Thoracic aorta (tissue), 2 donors: ENCODE results near the gene NGLY1. TPM values are rescaled to one million over a fixed set of nuclear protein-coding genes. Genes with fewer than 3 reads are reported as not detected.

Source experiments
- ATAC-seq: fragments of 150-250 bp; one replicate; pipeline ENCODE4 v1.8.0; 2017; ENCODE audit warnings: low read depth; ENCODE audit not compliant: insufficient number of reproducible peaks, low FRiP score
- DNase-seq: peaks from one replicate; pipeline ENCODE4 v3.0.0-alpha.2; 2020; ENCODE audit warnings: low spot score
- H3K27ac ChIP-seq, 2 donors: fragments of 200-600 bp; sonication (generic); 1 replicate in 1 of 2; 2 replicates in 1 of 2; pipeline ENCODE4 v1.5.1; 2016; ENCODE audit warnings: mild to moderate bottlenecking in 2 of 2, moderate library complexity in 2 of 2
- H3K27me3 ChIP-seq: fragments of 200-600 bp; sonication (generic); replicated peaks from 2 replicates; pipeline ENCODE4 v1.6.0; 2016; ENCODE audit warnings: mild to moderate bottlenecking; ENCODE audit not compliant: insufficient read depth
- H3K36me3 ChIP-seq: fragments of 200-600 bp; sonication (generic); one replicate; pipeline ENCODE4 v1.5.1; 2016
- H3K4me1 ChIP-seq, 2 donors: fragments of 200-600 bp; sonication (generic); 1 replicate in 1 of 2; 2 replicates in 1 of 2; pipeline versions ENCODE4 v1.5.1 to v1.6.0; 2016; ENCODE audit warnings: low read depth in 2 of 2, mild to moderate bottlenecking in 1 of 2; ENCODE audit not compliant: control insufficient read depth in 1 of 2
- H3K4me3 ChIP-seq: fragments of 200-600 bp; sonication (generic); 2 replicates; pipeline ENCODE4 v1.5.1; 2016; ENCODE audit warnings: mild to moderate bottlenecking
- H3K9me3 ChIP-seq: fragments of 200-600 bp; sonication (generic); 2 replicates; pipeline ENCODE4 v1.5.1; 2016
- CTCF ChIP-seq: fragments of 200-600 bp; sonication (generic); IDR thresholded peaks from one replicate; pipeline ENCODE4 v1.5.1; 2019; ENCODE audit warnings: antibody characterized with exemption
- total RNA-seq, 2 donors: library from RNA; depleted of rRNA; stranded (reverse); fragments of >200 nt; gene quantifications; one replicate each; pipeline versions ENCODE4 v1.1.0 to v1.2.3, GENCODE V29; 2016

Gene NGLY1
- total RNA-seq, 2 donors from 2014 or later, result 16.5 to 26.9 TPM

DNA sequence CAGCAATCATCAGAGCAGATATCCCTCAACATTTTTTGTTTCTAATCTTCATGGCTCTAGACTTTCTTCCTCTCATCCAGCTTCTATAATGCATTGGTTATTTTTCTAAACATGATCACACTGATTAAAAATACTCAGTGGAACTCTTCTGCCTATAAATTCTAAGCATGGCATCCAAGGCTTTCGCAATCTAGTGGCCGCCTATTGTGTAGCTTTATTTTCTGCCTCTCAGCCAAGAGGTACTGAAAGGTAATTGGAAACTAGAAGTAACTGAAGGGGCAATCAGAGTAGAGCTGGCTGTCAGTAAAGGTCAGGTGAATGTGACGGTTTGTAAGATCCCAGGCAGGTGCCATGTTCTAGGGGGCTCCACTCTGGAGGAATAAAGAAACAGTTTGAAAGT is 40.1 kb upstream of the NGLY1 start:
- Histone ChIP-seq H3K9me3 (no peaks in the 10 kb centered on the region), H3K27ac (no peak overlapping the region), H3K36me3 (no peaks in the 10 kb centered on the region), H3K27me3 (no peaks in the 10 kb centered on the region), H3K4me1 (no peaks in the 10 kb centered on the region), H3K4me3 (no peak overlapping the region)
- DNase-seq (no peak), ATAC-seq (no peak)
- no peak for TF ChIP-seq CTCF

DNA sequence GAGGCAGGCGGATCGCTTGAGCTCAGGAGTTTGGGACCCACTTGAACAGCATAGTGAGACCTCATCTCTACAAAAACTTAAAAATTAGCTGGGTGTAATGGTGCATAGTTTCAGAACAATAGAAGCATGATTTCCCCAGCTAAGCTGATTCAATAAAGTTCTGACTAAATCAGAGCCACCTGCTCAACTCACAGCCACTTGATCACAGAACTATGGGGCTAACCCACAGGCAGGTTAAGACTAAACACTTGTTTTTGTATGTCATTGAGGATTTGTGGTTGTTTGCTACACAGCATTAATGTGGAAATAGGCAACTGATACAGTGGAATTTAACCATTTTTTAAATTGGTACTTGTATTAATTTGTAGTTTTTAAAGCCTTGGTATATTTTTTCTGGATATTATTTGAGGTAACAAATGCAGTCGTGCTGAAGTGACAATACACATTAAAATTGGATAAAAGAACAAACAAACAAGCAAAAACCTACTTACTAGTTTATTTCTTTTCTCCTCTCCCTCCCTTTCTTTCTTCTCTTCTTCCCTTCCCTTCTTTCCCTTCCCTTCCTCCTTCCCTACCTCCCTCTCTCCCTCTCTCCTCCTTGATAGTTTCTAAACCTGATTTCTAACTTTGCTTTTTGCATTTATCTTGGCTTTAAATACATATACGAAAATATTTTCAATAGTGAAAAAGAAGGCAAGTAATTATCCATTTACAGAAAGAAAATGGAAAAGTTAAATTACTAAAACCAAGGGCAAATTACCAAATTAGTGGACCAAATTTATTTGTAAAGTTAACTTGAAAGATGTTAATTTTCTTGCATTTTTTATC is 38.7 kb upstream of the NGLY1 start:
- no peak for DNase-seq
- ATAC-seq, result no peak
- Histone ChIP-seq H3K27ac (no peak overlapping the region), H3K27me3 (no peaks in the 10 kb centered on the region), H3K4me3 (no peak overlapping the region), H3K9me3 (no peaks in the 10 kb centered on the region), H3K4me1 (no peaks in the 10 kb centered on the region), H3K36me3 (no peaks in the 10 kb centered on the region)
- no peak for TF ChIP-seq CTCF

- Histone ChIP-seq H3K9me3 (no peaks in the 10 kb centered on the region), H3K36me3 (no peaks in the 10 kb centered on the region), H3K4me3 (no peak overlapping the region), H3K27ac (no peak overlapping the region), H3K27me3 (no peaks in the 10 kb centered on the region), H3K4me1 (no peaks in the 10 kb centered on the region)
- no peak for DNase-seq
- no peak for ATAC-seq
- TF ChIP-seq CTCF, result no peak
These were observed 37.7 kb upstream of the NGLY1 start for GRCh38 chr3:25820816-25821486.

DNA sequence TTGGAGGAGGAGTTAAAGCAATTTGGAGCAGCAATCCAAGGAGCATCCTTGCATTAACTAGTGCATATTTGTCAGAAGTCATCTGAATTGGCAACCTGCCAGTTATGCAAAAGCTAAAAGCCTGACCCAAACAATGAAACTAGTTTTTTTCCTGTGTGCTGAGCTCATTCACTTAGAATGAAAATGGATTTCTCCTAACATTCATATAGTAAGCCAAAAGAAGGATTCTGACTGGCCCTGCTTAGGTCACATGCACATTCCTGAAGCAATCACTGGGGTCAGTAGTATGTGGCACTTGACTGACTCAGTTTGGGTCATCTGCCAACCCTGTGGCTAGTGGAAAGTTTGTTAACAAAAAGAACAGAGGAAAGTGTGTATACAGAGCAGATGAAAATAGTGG is 37.1 kb upstream of the NGLY1 start:
- H3K9me3 ChIP-seq, result no peaks in the 10 kb centered on the region
- H3K27ac ChIP-seq, result no peak overlapping the region
- DNase-seq (no peak), ATAC-seq (no peak)
- no peak overlapping the region for H3K4me3 ChIP-seq
- H3K36me3 ChIP-seq, result no peaks in the 10 kb centered on the region
- TF ChIP-seq CTCF, result no peak
- H3K4me1 ChIP-seq, result no peaks in the 10 kb centered on the region
- H3K27me3 ChIP-seq, result no peaks in the 10 kb centered on the region

- TF ChIP-seq CTCF, result no peak
- Histone ChIP-seq H3K27me3 (no peaks in the 10 kb centered on the region), H3K36me3 (no peaks in the 10 kb centered on the region), H3K9me3 (no peaks in the 10 kb centered on the region), H3K27ac (no peak overlapping the region), H3K4me1 (no peaks in the 10 kb centered on the region), H3K4me3 (no peak overlapping the region)
- ATAC-seq (no peak), DNase-seq (no peak)
These were observed 35.1 kb upstream of the NGLY1 start for GRCh38 chr3:25818335-25818734.
